HG03432 (cell line): ENCODE results near the gene CACYBP.

Experiments used
- ATAC-seq: cut with Tn5 transposase; IDR thresholded peaks from one replicate; pipeline ENCODE4 v1.9.1; 2021; ENCODE audit warnings: mild to moderate bottlenecking, moderate library complexity; ENCODE audit not compliant: unreplicated experiment

Gene CACYBP, protein sequence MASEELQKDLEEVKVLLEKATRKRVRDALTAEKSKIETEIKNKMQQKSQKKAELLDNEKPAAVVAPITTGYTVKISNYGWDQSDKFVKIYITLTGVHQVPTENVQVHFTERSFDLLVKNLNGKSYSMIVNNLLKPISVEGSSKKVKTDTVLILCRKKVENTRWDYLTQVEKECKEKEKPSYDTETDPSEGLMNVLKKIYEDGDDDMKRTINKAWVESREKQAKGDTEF

DNA sequence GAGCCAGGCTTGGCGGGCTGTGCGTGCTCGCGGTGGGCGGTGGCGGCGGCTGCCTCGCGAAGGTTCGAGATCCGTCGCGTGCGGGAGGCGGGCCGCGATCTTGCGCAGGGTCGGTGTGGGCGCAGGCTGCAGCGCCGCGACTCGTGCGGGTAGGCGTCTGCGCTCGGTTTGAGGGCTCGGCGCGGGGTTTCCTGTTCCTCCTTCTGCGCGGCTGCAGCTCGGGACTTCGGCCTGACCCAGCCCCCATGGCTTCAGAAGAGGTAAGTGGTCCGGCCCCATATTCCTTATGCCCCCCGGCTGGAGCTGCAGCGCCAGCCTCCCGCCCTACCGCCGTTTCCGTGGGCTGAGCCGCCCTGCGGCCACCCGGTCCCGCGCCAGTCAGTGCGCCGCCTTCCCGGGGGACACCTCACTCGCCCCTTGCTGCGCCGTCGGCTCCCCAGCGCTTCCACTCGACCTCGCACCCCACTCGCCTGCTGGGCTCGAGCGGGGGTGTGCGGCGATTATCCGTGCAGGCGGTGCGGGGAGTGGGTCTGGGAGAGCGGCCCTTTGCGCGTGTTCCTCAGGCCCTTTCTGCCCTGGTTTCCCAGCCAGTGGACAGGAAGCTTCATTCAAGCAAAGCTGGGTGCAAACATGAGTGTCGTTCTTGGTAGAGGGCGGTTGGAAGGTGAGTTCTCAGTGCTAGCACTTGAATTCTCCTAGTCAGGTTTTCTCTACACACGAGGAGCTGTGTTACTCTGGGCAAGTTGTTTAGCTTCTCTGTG is at the start of gene CACYBP:
CACYBP (plus strand) TSS at position 12 of the 761 bp plus-strand sequence; CDS start at position 246, 234 bp downstream.
- peak; percentile 12 for ATAC-seq

- ATAC-seq = peak; percentile 63
Measured at GRCh38 chr1:174953285-174954072, 46.3 kb upstream of the CACYBP start.

GRCh38 chr1:174954073-174954460 is 45.7 kb upstream of the CACYBP start:
- ATAC-seq = peak; percentile 27

DNA sequence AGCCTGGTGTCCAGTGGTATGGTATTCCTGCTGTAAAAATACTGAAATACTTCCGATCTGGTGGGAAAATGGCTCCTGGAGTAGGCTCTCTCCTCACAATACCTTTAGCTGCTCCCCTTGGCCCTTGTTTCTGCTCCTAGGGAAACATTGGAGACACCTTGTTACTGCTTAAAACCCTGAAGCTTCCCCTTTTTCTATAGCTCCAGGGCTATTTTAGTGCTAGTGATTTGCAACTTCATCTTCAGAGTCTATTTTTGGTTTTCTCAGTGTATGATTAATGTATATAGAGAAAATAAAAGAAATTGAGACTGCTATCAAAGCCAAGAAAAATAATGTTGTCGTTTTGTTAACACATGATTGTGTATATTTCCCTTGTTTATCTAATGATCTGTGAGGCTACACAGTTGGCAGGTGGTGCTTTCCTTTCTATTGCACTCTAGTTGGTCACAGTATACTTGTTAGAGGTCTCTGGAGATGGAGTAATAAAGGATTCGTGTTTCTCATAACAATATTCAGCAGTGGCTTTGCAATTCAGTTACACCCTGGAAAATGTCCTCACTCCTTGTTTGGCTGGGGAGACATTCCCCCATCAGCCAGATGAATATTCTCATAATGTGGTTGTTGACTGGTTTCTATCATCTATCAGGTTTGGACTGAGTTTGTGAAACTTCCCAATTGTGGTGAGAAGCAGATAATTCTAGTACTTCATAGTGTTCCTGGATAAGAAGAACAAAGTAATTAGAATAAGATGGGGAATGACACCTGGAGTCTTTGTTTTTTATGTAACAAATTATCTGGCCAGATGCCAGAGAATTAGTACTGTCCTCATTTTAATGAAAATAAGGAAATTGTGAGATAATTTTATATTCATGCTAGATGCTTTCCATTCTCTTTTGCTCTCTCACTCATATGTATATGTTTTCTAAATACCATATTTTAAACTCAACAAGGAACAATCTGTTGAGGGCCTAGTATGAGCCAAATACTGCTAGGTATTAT is 44.8 kb upstream of the CACYBP start:
- ATAC-seq = no peak

- ATAC-seq = no peak
Measured at GRCh38 chr1:174956086-174956485, 43.7 kb upstream of the CACYBP start.

DNA sequence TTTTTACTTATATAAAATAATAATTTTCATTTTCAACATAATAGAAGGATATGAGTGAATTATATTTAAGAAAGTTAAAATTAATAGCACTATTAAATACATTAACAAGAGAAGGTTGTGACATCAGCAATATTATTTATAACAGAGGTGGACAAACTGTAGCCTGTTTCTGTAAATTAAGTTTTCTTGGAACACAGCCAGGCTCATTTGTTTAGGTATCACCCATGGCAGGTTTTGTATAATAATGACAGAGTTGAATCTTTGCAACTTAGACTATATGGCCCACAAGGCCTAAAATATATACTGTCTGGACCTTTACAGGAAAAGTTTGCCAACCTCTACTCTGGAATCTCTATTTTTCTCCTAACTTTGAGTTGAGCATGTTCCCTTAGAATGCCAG is 42.8 kb upstream of the CACYBP start:
- no peak for ATAC-seq

DNA sequence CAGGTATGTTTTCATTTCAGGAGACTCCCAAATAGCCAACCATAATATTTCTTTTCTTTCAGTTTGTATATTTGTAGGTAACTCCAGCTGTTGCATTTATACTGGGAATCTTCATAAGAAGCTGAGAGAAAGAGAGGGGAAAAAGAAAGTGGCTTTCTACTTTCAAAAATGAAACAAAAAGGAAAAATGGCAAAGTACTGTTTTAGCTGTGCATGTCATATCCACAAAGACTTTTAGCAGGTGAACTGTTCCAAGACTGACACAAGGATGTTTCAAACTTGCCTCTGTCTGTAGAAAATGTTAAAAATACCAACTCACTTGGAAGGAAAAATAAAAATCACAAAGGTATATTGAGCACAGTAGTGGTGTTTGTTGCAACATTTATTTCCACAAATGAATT is 41.9 kb upstream of the CACYBP start:
- no peak for ATAC-seq

DNA sequence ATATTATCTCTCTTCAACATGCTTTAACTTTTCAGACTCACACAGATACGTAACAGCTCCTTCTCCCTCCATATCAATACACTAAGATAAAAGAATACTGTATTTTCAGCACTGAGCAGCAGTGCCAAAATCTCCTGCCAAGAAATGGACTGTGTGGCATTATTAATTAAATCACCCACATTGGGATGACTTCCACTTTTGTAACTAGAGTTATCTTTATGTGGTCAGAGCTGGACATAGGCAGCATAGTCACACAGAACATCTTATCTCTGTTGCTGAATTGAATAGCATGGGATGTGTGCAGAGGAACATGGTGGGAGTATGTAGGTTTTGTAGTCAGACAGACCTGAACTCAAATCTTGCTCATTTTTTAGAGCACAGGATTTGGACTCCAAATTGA is 41.4 kb upstream of the CACYBP start:
- no peak for ATAC-seq

DNA sequence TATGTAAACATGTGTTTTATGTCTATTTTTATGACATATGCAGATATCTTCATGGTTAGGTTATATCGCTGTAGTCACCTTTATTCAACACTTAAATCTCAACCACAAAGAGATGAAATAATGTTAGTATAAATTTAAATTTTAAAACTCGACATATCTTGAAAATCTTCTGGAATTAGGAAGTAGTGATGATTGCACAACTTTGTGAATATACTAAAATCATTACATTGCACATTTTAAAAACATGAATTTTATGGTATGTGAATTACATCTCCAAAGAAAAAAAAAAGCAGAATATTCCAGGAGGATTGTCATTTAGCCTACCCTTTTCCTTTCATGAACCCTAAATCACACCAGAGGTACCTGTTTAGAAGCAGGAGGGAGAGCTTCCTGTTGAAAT is 39.4 kb upstream of the CACYBP start:
- no peak for ATAC-seq

DNA sequence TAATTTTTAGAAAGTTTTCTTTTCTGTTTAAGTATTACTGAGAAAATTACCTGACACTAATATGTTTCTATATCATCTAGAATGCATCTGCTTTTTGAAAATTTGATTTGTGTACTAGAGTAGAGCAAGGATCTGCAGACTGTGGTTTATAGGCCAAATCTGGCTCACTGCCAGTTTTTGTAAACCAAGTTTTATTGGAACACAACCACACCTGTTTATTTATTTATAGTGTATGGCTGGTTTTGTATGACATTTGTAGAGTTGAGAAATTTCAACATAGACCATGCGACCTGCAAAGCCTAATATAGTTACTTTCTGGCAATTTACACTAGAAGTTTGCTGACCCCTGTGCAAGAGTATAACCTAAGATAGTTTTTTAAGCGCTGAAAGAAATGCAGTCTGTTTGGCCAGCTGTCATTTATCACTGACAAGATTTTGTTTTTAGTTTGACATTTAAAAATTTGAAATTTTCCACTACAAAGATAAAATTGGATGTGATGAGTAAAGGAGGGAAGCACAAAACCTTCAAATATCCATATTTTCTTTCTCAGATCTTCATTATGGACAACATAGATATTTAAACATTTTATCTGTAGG is 36.1 kb upstream of the CACYBP start:
- ATAC-seq = no peak

- no peak for ATAC-seq
Measured at GRCh38 chr1:174964261-174964971, 35.3 kb upstream of the CACYBP start.

DNA sequence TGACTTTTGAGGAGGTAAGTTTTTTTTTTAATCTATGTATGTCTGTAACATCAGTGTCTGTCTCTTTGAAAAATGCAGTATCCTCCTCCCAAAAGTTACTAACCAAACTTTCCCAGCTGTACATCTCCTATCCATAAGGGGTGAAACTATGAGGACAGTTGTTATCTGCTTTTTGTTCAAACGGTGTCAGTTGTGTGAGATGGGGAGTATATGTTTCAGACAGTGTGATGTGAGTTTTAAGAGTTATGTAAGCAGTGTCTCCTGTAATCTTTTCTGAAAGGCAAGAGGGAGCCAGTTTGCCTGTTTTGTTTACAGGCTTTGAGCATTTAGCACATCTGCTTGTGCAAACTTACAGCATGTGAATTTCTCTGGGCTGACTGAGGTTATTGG is 34.8 kb upstream of the CACYBP start:
- ATAC-seq = no peak

DNA sequence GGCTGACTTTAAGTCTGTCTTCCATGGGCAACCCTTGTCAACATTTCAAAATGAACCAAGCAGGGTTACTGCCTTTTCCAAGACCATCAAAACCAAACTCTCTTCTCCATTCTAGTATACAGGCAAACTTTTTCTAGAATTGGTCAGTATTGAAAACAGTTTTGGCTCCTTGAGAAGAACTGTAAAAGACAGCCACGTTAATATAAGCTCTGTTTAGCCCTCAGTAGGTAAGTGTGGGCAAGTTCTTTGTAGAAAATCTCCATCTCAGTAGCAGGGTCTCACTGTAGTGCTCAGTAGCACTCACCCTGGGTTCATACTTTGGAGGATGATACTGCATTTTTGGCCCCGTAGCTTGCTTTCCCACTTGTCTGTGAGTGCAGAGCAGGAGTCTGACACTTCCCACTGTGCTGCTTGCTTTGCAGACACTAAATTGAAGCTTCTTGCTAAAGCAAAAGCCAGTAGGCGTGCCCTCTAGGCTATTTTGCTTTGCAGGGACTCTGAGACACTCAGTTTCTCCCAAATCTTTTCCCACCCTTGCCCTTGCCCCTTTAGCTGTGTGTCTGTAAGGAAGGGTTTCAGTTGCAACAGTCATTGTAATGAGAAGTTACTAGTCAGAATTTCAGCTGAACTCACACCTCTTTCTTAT is 34.3 kb upstream of the CACYBP start:
- ATAC-seq = no peak

GRCh38 chr1:174966008-174966572 is 33.7 kb upstream of the CACYBP start:
- no peak for ATAC-seq

DNA sequence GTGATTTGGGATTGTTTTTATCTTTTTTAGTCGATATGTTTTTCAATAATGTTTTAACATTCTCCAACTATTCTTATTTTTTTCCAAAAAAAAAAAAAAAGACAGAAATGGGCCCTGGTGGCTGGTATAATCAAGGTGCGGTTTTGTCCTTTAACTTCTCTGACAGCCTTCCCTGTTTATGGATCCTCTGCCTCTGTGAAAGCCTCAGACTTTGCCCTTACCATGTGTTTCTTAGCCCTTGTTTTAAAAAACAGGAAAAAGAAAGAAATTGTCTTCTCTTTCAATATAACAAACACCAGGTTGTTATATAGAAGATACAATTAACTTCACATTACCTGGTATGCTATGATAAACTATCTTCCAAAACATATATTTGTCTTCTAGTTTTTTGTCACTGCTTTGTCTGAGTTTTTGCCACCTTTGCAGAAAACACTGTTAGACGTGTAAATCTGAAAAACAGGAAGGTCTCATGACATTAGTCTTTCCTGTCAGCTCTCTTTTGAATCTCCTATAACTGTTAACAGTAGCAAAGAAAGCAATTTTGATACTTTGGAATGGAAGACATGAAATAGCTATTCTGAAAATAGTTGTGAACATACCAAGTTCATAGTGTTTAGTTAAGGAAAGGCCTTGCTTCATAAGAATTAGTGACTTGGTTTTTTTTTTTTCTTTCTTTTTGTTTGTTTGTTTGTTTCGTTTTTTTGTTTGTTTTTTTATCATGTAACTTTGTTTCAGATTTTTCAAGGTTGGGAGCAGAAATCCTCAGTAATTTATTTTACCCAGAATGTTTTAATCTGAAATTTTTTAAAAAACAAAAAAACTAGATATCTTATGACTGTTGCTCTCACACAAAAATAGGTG is 31.7 kb upstream of the CACYBP start:
- ATAC-seq = no peak

- ATAC-seq = peak; percentile 83
Measured at GRCh38 chr1:174968750-174969244, 30.9 kb upstream of the CACYBP start.

DNA sequence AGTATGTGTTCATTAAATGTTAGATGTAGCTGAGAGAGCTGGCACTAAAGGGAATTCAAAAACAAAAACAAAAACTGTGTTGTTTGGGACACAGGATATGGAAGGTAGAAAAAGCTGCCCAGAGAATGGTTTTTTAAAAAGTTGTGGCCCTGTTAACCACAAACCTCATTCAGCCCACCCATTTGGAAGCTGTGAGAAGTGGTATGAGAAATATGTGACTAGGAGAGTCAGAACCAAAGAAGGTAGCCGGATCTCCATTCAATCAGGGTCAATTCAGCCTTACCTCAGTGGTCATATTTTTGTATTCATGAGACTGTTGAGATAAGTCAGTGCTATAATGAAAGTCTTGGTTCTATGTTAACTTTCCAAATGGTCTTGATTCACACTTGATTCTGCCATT is 29.8 kb upstream of the CACYBP start:
- ATAC-seq = peak; percentile 36

GRCh38 chr1:174971466-174971865 is 28.3 kb upstream of the CACYBP start:
- ATAC-seq = no peak
